Measurements from ENCODE around the gene OTUD5. TPM values are rescaled to one million over a fixed set of nuclear protein-coding genes. Genes with fewer than 3 reads are reported as not detected.

The OTUD5 gene
- total RNA-seq, 1 experiment from 2014 or later, result 62.5 TPM

GRCh38 chrX:48940404-48940955 is 16.9 kb downstream of the OTUD5 start:
- no peak for TF ChIP-seq CTCF (conservative IDR thresholded peaks at IDR 0.05)
- Histone ChIP-seq H2AK5ac (ENCODE audit: insufficient read length, low read length) (no peak overlapping the region), H3K9me3 (ENCODE audit: control insufficient read depth, low read depth, low read length) (no peaks in the 10 kb centered on the region), H3K9ac (ENCODE audit: extremely low read depth, insufficient read length, low read length) (no peak overlapping the region), H2BK120ac (ENCODE audit: low read depth, low read length, poor library complexity, severe bottlenecking) (no peak overlapping the region), H2BK20ac (ENCODE audit: low read depth, low read length, poor library complexity, severe bottlenecking) (no peak overlapping the region), H3K23ac (ENCODE audit: insufficient read length, low read depth, low read length) (no peak overlapping the region), H2BK12ac (ENCODE audit: insufficient read length, low read depth, low read length) (no peak overlapping the region), H3K79me2 (ENCODE audit: insufficient read depth, low read length) (peaks cover 6% of the 10 kb centered on the region; the same call in 1 of the 2 replicates), H3K23me2 (ENCODE audit: insufficient read length, low read depth, low read length, poor library complexity, severe bottlenecking) (no peaks in the 10 kb centered on the region), H4K20me1 (ENCODE audit: control insufficient read depth, insufficient read depth, insufficient read length) (no peaks in the 10 kb centered on the region), H3K56ac (ENCODE audit: insufficient read length, low read depth, low read length) (no peak overlapping the region), H3K27me3 (ENCODE audit: insufficient read depth, low read length) (no peaks in the 10 kb centered on the region), H4K5ac (ENCODE audit: insufficient read length, low read depth, low read length) (no peak overlapping the region), H3T11ph (ENCODE audit: low read length) (no peak overlapping the region), H2AFZ (ENCODE audit: low read length) (no peak overlapping the region), H2BK5ac (ENCODE audit: insufficient read length, low read length) (no peak overlapping the region), H3K27ac (ENCODE audit: insufficient read length, low read depth, low read length) (no peak overlapping the region), H4K8ac (replicated peaks; ENCODE audit: insufficient read length, low read depth, low read length) (no peak overlapping the region), H3K4ac (ENCODE audit: low read depth, low read length) (no peak overlapping the region), H3K14ac (ENCODE audit: insufficient read depth, low read length) (no peak overlapping the region), H2BK15ac (ENCODE audit: low read depth, low read length) (no peak overlapping the region), H3K4me1 (ENCODE audit: insufficient read depth, low read length) (peaks cover 4% of the 10 kb centered on the region; the same call in 1 of the 2 replicates), H4K91ac (ENCODE audit: insufficient read length, low read depth, low read length) (no peak overlapping the region), H3K18ac (ENCODE audit: insufficient read length, low read depth, low read length) (no peak overlapping the region), H3K79me1 (ENCODE audit: insufficient read depth, low read depth, low read length, poor library complexity, severe bottlenecking) (peaks cover 6% of the 10 kb centered on the region), H3K4me2 (ENCODE audit: insufficient read depth, insufficient read length, low read length) (no peak overlapping the region)
- DNase-seq, result no peak
- WGBS (ENCODE audit: extremely low coverage, insufficient read length, low lambda C conversion rate), result no CpG with 5 or more reads among the region's 2 CpGs
- no peak overlapping the region for H3K27ac Mint-ChIP-seq
- peaks cover 65 to 76% of the 10 kb centered on the region in 2 experiments for H3K9me3 Mint-ChIP-seq
- H3K36me3 Mint-ChIP-seq (ENCODE audit: insufficient read depth in 1 of 3, low read depth in 3 of 3), result peaks cover 26 to 55% (median 48%) of the 10 kb centered on the region in 3 experiments
- H3K4me1 Mint-ChIP-seq, result peaks cover 19 to 38% of the 10 kb centered on the region in 2 experiments
- no peak overlapping the region for H3K4me3 Mint-ChIP-seq
- H3K27me3 Mint-ChIP-seq (ENCODE audit: low read depth), result peaks cover 1% of the 10 kb centered on the region; the same call in 1 of the 2 replicates
